Osteoblast (primary cell): Measurements from ENCODE around the gene RPA3. TPM values are rescaled to one million over a fixed set of nuclear protein-coding genes. Genes with fewer than 3 reads are reported as not detected.
"Not testable (repeated sequence)": the region's sequence is repeated elsewhere in the genome, so short reads cannot be mapped to it uniquely, and the experiment has no call there.

Source experiments
- DNase-seq: peaks from one replicate; pipeline ENCODE4 v3.0.0; 2011; ENCODE audit warnings: low spot score, mixed read lengths; ENCODE audit not compliant: insufficient read length; ENCODE audit errors: missing footprints
- H2AFZ ChIP-seq: 2 replicates; pipeline ENCODE4 v1.6.0; 2011; ENCODE audit warnings: mild to moderate bottlenecking, low read length
- H3K27ac ChIP-seq: 2 replicates; pipeline ENCODE4 v1.5.1; 2011; ENCODE audit warnings: mild to moderate bottlenecking, low read depth, low read length, moderate library complexity
- H3K27me3 ChIP-seq: 2 replicates; pipeline ENCODE4 v1.6.0; 2012; ENCODE audit warnings: mild to moderate bottlenecking, control low read depth, inconsistent platforms, low read length, moderate library complexity; ENCODE audit not compliant: insufficient read depth
- H3K36me3 ChIP-seq: 2 replicates; pipeline ENCODE4 v1.5.1; 2011; ENCODE audit warnings: mild to moderate bottlenecking, low read length, control low read depth, moderate library complexity; ENCODE audit not compliant: insufficient read depth
- H3K4me1 ChIP-seq: 2 replicates; pipeline ENCODE4 v1.5.1; 2011; ENCODE audit warnings: mild to moderate bottlenecking, low read length, control low read depth, moderate library complexity; ENCODE audit not compliant: insufficient read depth
- H3K4me2 ChIP-seq: 2 replicates; pipeline ENCODE4 v1.6.0; 2011; ENCODE audit warnings: mild to moderate bottlenecking, low read length; ENCODE audit not compliant: insufficient read depth
- H3K4me3 ChIP-seq: fragments of 200-600 bp; sonication (generic); 3 replicates; pipeline ENCODE4 v1.5.1; 2012; ENCODE audit warnings: mild to moderate bottlenecking, low read length, inconsistent platforms; ENCODE audit not compliant: insufficient read depth
- H3K79me2 ChIP-seq: 2 replicates; pipeline ENCODE4 v1.6.0; 2012; ENCODE audit warnings: mild to moderate bottlenecking, low read length, control low read depth, inconsistent platforms; ENCODE audit not compliant: insufficient read depth
- H3K9me3 ChIP-seq: 2 replicates; pipeline ENCODE4 v1.5.1; 2011; ENCODE audit warnings: low read depth, low read length, control low read depth
- H4K20me1 ChIP-seq: 2 replicates; pipeline ENCODE4 v1.6.0; 2012; ENCODE audit warnings: mild to moderate bottlenecking, low read length, control low read depth; ENCODE audit not compliant: insufficient read depth
- CTCF ChIP-seq: IDR thresholded peaks from 2 replicates; pipeline ENCODE4 v1.5.1; 2011; ENCODE audit warnings: mild to moderate bottlenecking, low read depth, low read length, moderate library complexity; ENCODE audit errors: extremely low read depth
- total RNA-seq: library from RNA; depleted of rRNA; stranded (reverse); fragments of >200 nt; gene quantifications from 2 replicates; pipeline ENCODE4 v1.2.3, GENCODE V29; 2012

RPA3 gene
- total RNA-seq, 1 donor = 16.6 TPM

- no peak overlapping the region for H3K4me3 ChIP-seq
- H2AFZ ChIP-seq = no peak overlapping the region
- H3K4me2 ChIP-seq = no peak overlapping the region
- peaks cover 7% of the 10 kb centered on the region for H3K79me2 ChIP-seq
- no peaks in the 10 kb centered on the region for H3K36me3 ChIP-seq
- no peak overlapping the region for H3K27ac ChIP-seq
- no peaks in the 10 kb centered on the region for H3K9me3 ChIP-seq
- no peaks in the 10 kb centered on the region for H3K4me1 ChIP-seq
- H4K20me1 ChIP-seq = no peaks in the 10 kb centered on the region
- H3K27me3 ChIP-seq = no peaks in the 10 kb centered on the region
- DNase-seq = no peak
- no peak for TF ChIP-seq CTCF
Observed at GRCh38 chr7:7664291-7664690, 54.1 kb downstream of the RPA3 start.

DNA sequence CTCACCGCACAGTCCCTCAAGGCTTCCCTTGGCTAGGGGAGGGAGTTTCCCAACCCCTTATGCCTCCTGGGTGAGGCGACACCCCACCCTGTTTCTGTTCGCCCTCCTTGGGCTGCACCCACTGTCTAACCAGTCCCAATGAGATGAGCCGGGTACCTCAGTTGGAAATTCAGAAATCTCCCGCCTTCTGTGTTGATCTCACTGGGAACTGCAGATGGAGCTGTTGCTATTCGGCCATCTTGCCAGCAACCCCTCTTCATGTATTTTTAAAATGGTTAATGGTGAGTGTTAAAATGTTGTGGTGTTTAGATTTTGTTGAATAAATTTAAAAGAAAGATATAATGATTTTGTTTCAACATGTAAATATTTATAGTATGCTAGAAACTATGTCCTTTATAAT lies 55.9 kb downstream of the RPA3 start:
- H3K27ac ChIP-seq = no peak overlapping the region
- no peak for DNase-seq
- peak; percentile 53 for TF ChIP-seq CTCF
- H3K27me3 ChIP-seq = no peaks in the 10 kb centered on the region
- H3K36me3 ChIP-seq = no peaks in the 10 kb centered on the region
- H3K4me3 ChIP-seq = no peak overlapping the region
- no peak overlapping the region for H3K4me2 ChIP-seq
- no peaks in the 10 kb centered on the region for H3K9me3 ChIP-seq
- no peak overlapping the region for H2AFZ ChIP-seq
- H3K4me1 ChIP-seq = no peaks in the 10 kb centered on the region
- H3K79me2 ChIP-seq = peaks cover 6% of the 10 kb centered on the region
- H4K20me1 ChIP-seq = no peaks in the 10 kb centered on the region

GRCh38 chr7:7656459-7656858 lies 61.9 kb downstream of the RPA3 start:
- not testable (repeated sequence) for H4K20me1 ChIP-seq, DNase-seq, H3K4me1 ChIP-seq

DNA sequence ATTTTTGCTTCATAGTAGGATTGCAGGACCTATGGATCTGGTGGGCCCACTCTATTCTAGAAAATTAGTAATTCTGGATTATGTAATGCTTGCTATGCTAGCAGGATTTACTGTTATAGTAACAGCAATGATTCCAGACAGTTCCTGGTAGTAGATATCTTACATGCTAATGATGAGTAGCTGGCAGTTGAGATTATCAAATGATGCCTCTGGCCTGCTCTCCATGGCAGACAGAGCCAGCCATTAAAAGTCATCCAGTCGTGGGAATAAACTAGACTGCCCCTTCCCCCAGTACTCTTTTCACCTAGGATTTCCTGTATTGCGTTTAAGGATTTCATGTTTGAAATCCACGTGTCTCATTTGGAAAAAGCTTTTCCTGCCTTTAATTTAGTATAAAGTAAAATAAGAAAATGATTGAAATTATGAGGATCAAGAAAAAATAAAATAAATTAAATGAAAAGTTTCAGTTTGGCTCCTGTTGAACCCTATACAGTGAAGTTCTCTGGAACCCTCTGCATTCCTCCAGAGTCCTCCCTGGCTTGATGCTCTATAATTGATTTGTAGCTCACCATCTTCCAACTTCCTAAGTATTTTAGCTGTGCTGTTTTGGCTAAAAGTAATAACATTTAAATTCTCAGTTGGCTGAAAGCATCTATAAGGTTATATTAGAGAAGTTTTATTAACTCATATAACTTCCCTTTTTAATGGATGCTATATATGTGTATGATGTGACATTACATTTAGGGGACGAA lies 63.3 kb downstream of the RPA3 start:
- DNase-seq = no peak
- Histone ChIP-seq H3K36me3 (no peaks in the 10 kb centered on the region), H4K20me1 (peaks cover 3% of the 10 kb centered on the region), H3K79me2 (peaks cover 34% of the 10 kb centered on the region), H2AFZ (no peak overlapping the region), H3K27me3 (no peaks in the 10 kb centered on the region), H3K4me2 (no peak overlapping the region), H3K4me1 (no peaks in the 10 kb centered on the region), H3K4me3 (no peak overlapping the region), H3K9me3 (no peaks in the 10 kb centered on the region), H3K27ac (no peak overlapping the region)
- TF ChIP-seq CTCF = no peak

More at GRCh38 chr7:7656459-7656858, 61.9 kb downstream of the RPA3 start:
- H3K9me3 ChIP-seq, H3K36me3 ChIP-seq, H3K27me3 ChIP-seq, H3K27ac ChIP-seq, H3K4me3 ChIP-seq, H3K4me2 ChIP-seq, H2AFZ ChIP-seq: not testable (repeated sequence)
- H3K79me2 ChIP-seq = peaks cover 30% of the 10 kb centered on the region
